ENCODE data around the gene HK1. TPM values are rescaled to one million over a fixed set of nuclear protein-coding genes. Genes with fewer than 3 reads are reported as not detected.

HK1 gene
- polyA plus RNA-seq, 1 donor, result 19.3 TPM

DNA sequence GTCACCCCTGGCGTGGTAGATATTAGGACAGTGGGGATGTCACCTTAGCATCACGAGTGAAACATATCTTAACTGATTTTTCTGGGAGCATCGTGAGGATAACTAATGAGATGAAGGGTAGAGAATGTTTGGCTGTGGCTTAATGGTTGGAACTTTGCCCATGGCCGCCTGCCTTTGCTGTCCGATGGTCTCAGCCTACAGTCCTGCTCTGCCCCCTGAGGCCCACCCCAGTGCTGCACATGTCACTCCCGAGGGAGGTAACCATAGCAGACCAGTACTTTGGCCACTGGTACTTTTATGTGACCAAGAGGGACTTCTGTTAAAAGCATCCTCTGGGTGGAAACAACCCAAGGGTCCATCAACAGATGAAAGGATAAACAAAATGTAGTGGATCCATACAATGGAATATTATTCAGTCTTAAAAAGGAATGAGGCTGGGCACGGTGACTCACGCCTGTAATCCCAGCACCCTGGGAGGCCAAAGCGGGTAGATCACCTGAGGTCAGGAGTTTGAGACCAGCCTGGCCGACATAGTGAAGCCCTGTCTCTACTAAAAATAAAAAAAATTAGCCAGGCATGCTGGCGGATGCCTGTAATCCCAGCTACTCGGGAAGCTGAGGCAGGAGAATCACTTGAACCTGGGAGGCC, 80.0 kb downstream of the HK1 start:
- Histone ChIP-seq H3K9me3 (ENCODE audit: control insufficient read depth, low read depth, low read length) (no peaks in the 10 kb centered on the region), H3K27me3 (ENCODE audit: control insufficient read depth, insufficient read depth, low read length) (no peaks in the 10 kb centered on the region), H3K27ac (ENCODE audit: low read length) (no peak overlapping the region), H3K36me3 (ENCODE audit: control insufficient read depth, insufficient read depth, low read length) (no peaks in the 10 kb centered on the region), H3K4me1 (ENCODE audit: control insufficient read depth, insufficient read depth, low read length) (peaks cover 4% of the 10 kb centered on the region), H3K4me3 (ENCODE audit: low read length) (no peak overlapping the region)
- DNase-seq, result no peak
- WGBS (ENCODE audit: insufficient coverage, low lambda C conversion rate), result no CpG with 5 or more reads among the region's 12 CpGs

DNA sequence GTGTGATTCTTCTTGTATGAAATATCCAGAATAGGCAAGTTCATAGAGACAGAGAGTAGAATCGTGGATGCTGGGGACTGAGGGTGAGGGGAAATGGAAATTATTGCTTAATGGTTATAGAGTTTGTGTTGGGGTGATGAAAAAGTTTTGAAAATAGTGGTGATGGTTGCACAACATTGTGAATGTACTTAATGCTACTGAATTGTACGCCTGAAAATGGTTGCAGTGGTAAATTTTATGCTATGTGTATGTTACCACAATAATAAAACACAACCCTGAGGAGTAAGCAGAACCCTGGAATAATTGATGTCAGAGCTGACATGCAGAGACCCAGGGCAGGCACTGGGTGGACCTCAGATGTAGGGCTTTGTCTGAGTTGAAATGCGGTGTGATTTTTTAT, 80.9 kb downstream of the HK1 start:
- no peaks in the 10 kb centered on the region for H3K27me3 ChIP-seq (ENCODE audit: control insufficient read depth, insufficient read depth, low read length)
- H3K4me1 ChIP-seq (ENCODE audit: control insufficient read depth, insufficient read depth, low read length), result peaks cover 4% of the 10 kb centered on the region
- DNase-seq, result no peak
- no peaks in the 10 kb centered on the region for H3K36me3 ChIP-seq (ENCODE audit: control insufficient read depth, insufficient read depth, low read length)
- H3K27ac ChIP-seq (ENCODE audit: low read length), result no peak overlapping the region
- 86% methylated on average over 1 of the region's 3 CpGs for WGBS (ENCODE audit: insufficient coverage, low lambda C conversion rate)
- H3K9me3 ChIP-seq (ENCODE audit: control insufficient read depth, low read depth, low read length), result no peaks in the 10 kb centered on the region
- no peak overlapping the region for H3K4me3 ChIP-seq (ENCODE audit: low read length)

DNA sequence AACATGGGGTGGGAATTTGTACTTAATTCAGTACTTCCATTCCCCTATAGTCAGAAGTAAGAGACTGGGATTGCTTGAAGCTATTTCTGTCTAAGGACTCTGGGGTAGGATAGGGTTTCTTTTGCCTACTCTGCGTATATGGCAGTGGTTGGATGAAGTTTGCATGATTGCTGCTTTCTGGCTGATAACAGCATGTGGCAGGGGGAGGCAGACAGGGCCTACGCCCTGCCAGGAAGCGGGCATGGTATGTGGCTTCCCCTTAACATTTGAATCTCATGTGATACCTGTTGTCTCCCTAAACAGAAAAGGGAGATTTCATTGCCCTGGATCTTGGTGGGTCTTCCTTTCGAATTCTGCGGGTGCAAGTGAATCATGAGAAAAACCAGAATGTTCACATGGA, 81.3 kb downstream of the HK1 start:
- no CpG with 5 or more reads among the region's 5 CpGs for WGBS (ENCODE audit: insufficient coverage, low lambda C conversion rate)
- no peaks in the 10 kb centered on the region for H3K9me3 ChIP-seq (ENCODE audit: control insufficient read depth, low read depth, low read length)
- no peak overlapping the region for H3K27ac ChIP-seq (ENCODE audit: low read length)
- H3K27me3 ChIP-seq (ENCODE audit: control insufficient read depth, insufficient read depth, low read length), result no peaks in the 10 kb centered on the region
- H3K36me3 ChIP-seq (ENCODE audit: control insufficient read depth, insufficient read depth, low read length), result no peaks in the 10 kb centered on the region
- no peak overlapping the region for H3K4me3 ChIP-seq (ENCODE audit: low read length)
- no peak for DNase-seq
- H3K4me1 ChIP-seq (ENCODE audit: control insufficient read depth, insufficient read depth, low read length), result peaks cover 4% of the 10 kb centered on the region

DNA sequence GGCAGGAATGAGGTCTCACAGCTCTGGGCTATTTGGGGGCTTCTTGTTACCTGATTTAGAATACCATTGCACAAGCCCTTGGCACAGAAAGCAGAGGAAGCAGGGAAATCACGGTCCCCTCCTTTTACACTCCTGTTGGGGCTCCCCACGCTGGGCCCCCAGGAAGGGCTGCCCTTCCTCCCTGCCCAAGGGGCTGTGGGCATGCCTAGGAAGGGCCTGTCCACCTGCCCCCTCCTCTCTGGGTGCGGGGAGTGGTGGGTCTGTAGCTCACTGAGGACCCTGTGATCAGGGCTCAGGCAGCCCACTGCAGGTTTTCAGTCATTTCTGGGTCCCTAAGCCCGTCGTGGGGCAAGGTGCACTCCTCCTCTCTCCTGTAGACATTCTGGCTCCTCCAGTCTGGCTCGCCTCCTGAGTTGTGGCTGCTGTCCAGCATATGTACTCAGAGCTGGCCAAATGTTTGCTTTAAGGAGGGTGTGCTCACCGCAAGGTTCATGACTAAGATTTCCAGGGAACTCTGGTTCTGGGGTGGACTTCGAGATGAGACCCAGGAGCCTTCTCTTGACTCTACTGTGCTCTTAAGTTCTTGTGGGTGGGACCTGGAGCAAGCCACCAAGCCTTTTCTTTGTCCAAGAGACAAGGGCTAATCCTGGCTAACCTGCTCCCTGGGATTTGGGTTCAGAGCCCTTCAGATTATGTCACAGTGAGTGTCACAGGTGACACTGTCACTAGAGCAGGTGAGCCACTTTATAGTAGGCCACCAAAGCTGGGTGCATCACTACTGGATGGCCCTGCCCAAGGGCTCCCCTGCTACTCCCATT, 82.4 kb downstream of the HK1 start:
- no CpG with 5 or more reads among the region's 8 CpGs for WGBS (ENCODE audit: insufficient coverage, low lambda C conversion rate)
- Histone ChIP-seq H3K27ac (ENCODE audit: low read length) (no peak overlapping the region), H3K27me3 (ENCODE audit: control insufficient read depth, insufficient read depth, low read length) (no peaks in the 10 kb centered on the region), H3K4me1 (ENCODE audit: control insufficient read depth, insufficient read depth, low read length) (peaks cover 4% of the 10 kb centered on the region), H3K9me3 (ENCODE audit: control insufficient read depth, low read depth, low read length) (no peaks in the 10 kb centered on the region), H3K4me3 (ENCODE audit: low read length) (no peak overlapping the region), H3K36me3 (ENCODE audit: control insufficient read depth, insufficient read depth, low read length) (no peaks in the 10 kb centered on the region)
- DNase-seq, result peak in 1 of 2 donors; percentile 34

DNA sequence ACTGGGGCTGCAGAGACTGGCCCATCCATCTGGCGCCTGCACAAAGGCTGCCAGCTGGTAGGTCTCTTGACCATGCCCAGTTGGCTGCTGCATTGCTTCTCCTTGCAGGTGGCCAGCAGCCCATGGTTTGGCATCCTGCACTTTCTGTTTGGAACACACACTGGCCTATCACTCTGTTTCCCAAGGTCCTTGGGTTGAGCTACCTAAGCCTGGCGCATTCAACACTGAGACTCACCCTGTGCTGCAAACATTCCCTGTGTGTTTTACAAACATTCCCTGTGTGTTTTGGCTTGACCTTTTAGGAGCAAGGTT, 83.0 kb downstream of the HK1 start:
- H3K27me3 ChIP-seq (ENCODE audit: control insufficient read depth, insufficient read depth, low read length), result no peaks in the 10 kb centered on the region
- no peak overlapping the region for H3K4me3 ChIP-seq (ENCODE audit: low read length)
- H3K36me3 ChIP-seq (ENCODE audit: control insufficient read depth, insufficient read depth, low read length), result peaks cover 2% of the 10 kb centered on the region
- H3K4me1 ChIP-seq (ENCODE audit: control insufficient read depth, insufficient read depth, low read length), result peaks cover 4% of the 10 kb centered on the region
- no CpG with 5 or more reads among the region's 2 CpGs for WGBS (ENCODE audit: insufficient coverage, low lambda C conversion rate)
- no peak overlapping the region for H3K27ac ChIP-seq (ENCODE audit: low read length)
- no peak for DNase-seq
- no peaks in the 10 kb centered on the region for H3K9me3 ChIP-seq (ENCODE audit: control insufficient read depth, low read depth, low read length)

DNA sequence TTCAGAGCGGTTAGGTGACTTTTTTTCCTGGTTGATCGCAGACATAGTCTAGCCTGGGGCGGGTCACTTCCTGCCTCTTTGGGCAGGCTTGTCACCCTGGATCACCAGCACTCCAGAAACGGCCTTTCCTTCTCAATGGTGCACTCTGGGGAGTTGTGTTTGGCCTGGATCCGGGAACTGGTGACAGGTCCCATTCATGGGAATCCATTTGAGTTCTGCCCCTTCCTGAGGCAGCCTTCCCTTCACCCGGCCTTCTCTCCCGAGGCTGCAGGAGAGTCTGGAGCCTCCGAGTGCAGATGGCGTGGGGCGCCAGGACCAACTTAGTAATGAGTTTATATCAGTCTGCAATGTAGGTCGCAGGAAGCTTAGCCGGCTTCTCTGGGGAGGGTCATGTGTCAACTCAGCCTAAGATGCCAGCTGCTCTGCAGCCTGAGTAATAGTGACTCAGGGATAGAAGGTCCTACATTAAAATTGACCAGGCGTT, 84.2 kb downstream of the HK1 start:
- no peak overlapping the region for H3K27ac ChIP-seq (ENCODE audit: low read length)

DNA sequence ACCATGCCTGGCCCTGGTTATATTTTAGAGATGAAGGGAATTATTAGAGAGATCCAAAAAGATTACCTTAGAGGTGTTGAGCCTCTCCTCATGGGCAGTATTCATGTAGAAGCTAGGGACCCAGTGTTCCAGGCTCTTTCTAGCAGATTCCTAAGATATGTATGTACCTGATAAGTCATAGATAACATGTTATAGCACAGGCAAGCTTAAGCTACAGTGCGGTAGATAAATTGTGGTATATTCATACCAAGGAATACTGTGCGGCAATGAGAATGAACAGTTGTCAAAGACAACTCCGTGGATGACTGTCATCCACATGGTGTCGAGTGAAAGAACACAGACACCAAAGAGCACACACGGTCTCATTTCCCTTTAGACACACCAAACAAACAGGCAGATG, 85.4 kb downstream of the HK1 start:
- no peak overlapping the region for H3K4me3 ChIP-seq (ENCODE audit: low read length)
- peaks cover 3% of the 10 kb centered on the region for H3K36me3 ChIP-seq (ENCODE audit: control insufficient read depth, insufficient read depth, low read length)
- peaks cover 4% of the 10 kb centered on the region for H3K4me1 ChIP-seq (ENCODE audit: control insufficient read depth, insufficient read depth, low read length)
- 100% methylated on average over 1 of the region's 5 CpGs for WGBS (ENCODE audit: insufficient coverage, low lambda C conversion rate)
- H3K27ac ChIP-seq (ENCODE audit: low read length), result no peak overlapping the region
- H3K9me3 ChIP-seq (ENCODE audit: control insufficient read depth, low read depth, low read length), result no peaks in the 10 kb centered on the region
- no peaks in the 10 kb centered on the region for H3K27me3 ChIP-seq (ENCODE audit: control insufficient read depth, insufficient read depth, low read length)
- DNase-seq, result no peak

More for the DNA sequence above, 84.2 kb downstream of the HK1 start:
- Histone ChIP-seq H3K9me3 (ENCODE audit: control insufficient read depth, low read depth, low read length) (no peaks in the 10 kb centered on the region), H3K4me3 (ENCODE audit: low read length) (no peak overlapping the region), H3K36me3 (ENCODE audit: control insufficient read depth, insufficient read depth, low read length) (peaks cover 2% of the 10 kb centered on the region), H3K4me1 (ENCODE audit: control insufficient read depth, insufficient read depth, low read length) (peaks cover 4% of the 10 kb centered on the region), H3K27me3 (ENCODE audit: control insufficient read depth, insufficient read depth, low read length) (no peaks in the 10 kb centered on the region)
- no CpG with 5 or more reads among the region's 13 CpGs for WGBS (ENCODE audit: insufficient coverage, low lambda C conversion rate)
- no peak for DNase-seq

DNA sequence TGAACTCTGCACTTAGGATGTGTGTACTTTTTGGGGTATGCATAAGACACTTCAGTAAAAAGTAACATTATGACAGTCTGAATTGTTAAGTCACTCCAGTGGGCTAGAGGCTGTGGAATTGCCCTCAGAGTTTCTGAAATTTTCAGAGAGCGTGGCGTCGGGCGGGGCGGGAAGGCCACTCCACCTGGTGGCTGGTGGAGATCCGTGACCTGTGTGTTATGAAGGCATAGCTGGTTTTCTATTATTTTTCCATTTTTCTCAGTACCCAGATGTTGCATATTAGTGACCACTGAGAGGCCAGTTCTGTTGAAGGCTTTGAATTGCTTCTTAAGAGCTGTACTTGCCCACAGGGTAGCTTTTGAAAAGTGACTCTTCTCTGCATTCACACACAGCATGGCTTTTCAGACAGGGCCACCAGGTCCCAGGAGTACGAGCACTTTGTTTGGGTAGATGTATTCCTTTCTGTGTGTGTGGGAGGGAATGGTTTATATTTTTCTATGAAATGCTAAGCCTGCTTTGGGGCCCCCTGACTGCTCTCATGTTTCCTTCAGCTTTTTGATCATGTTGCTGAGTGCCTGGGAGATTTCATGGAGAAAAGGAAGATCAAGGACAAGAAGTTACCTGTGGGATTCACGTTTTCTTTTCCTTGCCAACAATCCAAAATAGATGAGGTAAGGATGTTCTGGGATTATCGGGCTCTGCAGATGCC, 86.1 kb downstream of the HK1 start:
- Histone ChIP-seq H3K9me3 (ENCODE audit: control insufficient read depth, low read depth, low read length) (no peaks in the 10 kb centered on the region), H3K27ac (ENCODE audit: low read length) (no peak overlapping the region), H3K27me3 (ENCODE audit: control insufficient read depth, insufficient read depth, low read length) (no peaks in the 10 kb centered on the region), H3K4me3 (ENCODE audit: low read length) (no peak overlapping the region), H3K36me3 (ENCODE audit: control insufficient read depth, insufficient read depth, low read length) (peaks cover 10% of the 10 kb centered on the region), H3K4me1 (ENCODE audit: control insufficient read depth, insufficient read depth, low read length) (peaks cover 4% of the 10 kb centered on the region)
- DNase-seq, result no peak
- WGBS (ENCODE audit: insufficient coverage, low lambda C conversion rate), result 72% methylated on average over 2 of the region's 9 CpGs

DNA sequence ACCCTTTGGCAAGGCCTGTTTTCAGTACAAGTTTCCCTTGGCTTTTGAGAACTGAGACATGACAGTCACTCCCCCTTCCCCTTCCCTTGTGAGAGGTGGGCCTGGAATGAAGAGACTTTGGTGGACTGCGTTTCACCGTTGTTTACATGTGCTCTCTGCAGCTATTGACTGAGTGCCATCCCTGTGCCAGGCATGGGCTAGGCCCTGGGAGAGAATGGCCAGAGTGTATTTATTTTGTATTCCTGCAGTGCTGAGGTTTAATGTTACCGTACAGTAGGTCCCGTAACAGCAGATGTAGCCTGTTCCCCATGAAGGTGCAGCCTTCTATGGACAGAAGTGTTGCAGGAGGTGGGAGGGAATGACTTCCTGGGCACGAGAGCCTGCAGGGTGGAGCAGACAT, 88.4 kb downstream of the HK1 start:
- no CpG with 5 or more reads among the region's 5 CpGs for WGBS (ENCODE audit: insufficient coverage, low lambda C conversion rate)
- H3K4me3 ChIP-seq (ENCODE audit: low read length), result no peak overlapping the region
- no peak overlapping the region for H3K27ac ChIP-seq (ENCODE audit: low read length)
- H3K36me3 ChIP-seq (ENCODE audit: control insufficient read depth, insufficient read depth, low read length), result peaks cover 10% of the 10 kb centered on the region
- DNase-seq, result no peak
- H3K9me3 ChIP-seq (ENCODE audit: control insufficient read depth, low read depth, low read length), result no peaks in the 10 kb centered on the region
- H3K4me1 ChIP-seq (ENCODE audit: control insufficient read depth, insufficient read depth, low read length), result no peaks in the 10 kb centered on the region
- no peaks in the 10 kb centered on the region for H3K27me3 ChIP-seq (ENCODE audit: control insufficient read depth, insufficient read depth, low read length)

DNA sequence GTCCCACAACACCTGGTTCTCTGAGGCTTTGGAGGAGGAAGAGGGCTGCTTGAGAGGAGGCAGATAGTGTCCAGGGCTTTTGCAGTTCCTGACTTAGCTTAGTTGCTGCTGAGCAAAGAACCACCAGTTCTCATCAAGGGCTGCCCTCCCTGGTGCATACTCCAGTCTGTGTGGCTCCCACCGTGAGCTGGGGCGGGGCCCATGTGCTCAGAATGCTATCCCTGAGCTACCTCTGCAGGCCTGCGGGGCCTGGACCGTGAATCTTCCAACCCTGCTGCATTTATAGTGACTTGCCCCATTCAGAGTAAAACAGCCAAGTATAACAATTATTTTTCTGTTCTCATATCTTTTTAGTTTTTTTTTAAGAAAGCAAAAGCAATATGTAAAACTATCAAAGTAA, 89.2 kb downstream of the HK1 start:
- Histone ChIP-seq H3K36me3 (ENCODE audit: control insufficient read depth, insufficient read depth, low read length) (peaks cover 10% of the 10 kb centered on the region), H3K4me1 (ENCODE audit: control insufficient read depth, insufficient read depth, low read length) (no peaks in the 10 kb centered on the region), H3K9me3 (ENCODE audit: control insufficient read depth, low read depth, low read length) (no peaks in the 10 kb centered on the region), H3K27ac (ENCODE audit: low read length) (no peak overlapping the region), H3K4me3 (ENCODE audit: low read length) (no peak overlapping the region), H3K27me3 (ENCODE audit: control insufficient read depth, insufficient read depth, low read length) (no peaks in the 10 kb centered on the region)
- WGBS (ENCODE audit: insufficient coverage, low lambda C conversion rate), result no CpG with 5 or more reads among the region's 4 CpGs
- DNase-seq, result no peak
